Measurements from ENCODE around the gene GCA.

DNA sequence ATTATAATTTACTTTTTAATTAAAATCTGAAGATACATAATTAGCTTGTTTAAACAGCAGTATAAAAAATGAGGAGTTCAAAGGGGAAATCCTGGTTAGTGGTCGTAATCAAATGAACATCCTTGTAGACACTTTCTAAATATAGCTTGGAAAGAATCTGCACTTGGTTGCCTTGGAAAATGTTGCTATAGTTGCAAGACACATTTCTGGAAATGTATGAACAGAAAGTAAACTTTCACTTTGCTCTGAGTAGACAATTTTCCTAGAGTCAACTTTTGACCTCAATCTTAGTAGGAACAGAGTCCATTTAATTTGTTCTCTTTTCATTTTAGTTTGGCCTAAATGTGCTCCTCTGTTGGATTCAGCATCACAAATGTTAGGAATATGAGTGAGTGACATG lies 38.3 kb downstream of the GCA start:
- TF ChIP-seq EP300 (IDR thresholded peaks at IDR 0.05) (no peak), POLR2AphosphoS5 (IDR thresholded peaks at IDR 0.05) (no peak)
- TF ChIP-seq, protein P1, sequence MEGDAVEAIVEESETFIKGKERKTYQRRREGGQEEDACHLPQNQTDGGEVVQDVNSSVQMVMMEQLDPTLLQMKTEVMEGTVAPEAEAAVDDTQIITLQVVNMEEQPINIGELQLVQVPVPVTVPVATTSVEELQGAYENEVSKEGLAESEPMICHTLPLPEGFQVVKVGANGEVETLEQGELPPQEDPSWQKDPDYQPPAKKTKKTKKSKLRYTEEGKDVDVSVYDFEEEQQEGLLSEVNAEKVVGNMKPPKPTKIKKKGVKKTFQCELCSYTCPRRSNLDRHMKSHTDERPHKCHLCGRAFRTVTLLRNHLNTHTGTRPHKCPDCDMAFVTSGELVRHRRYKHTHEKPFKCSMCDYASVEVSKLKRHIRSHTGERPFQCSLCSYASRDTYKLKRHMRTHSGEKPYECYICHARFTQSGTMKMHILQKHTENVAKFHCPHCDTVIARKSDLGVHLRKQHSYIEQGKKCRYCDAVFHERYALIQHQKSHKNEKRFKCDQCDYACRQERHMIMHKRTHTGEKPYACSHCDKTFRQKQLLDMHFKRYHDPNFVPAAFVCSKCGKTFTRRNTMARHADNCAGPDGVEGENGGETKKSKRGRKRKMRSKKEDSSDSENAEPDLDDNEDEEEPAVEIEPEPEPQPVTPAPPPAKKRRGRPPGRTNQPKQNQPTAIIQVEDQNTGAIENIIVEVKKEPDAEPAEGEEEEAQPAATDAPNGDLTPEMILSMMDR (IDR thresholded peaks at IDR 0.05): no peak
